SH-SY5Y (cell line): ENCODE results near the gene ALDH3A2.

Source experiments
- GATA2 ChIP-seq: IDR thresholded peaks from 2 replicates; pipeline ENCODE4 v1.6.1; 2011; ENCODE audit warnings: mild to moderate bottlenecking, low read depth, low read length
- GATA3 ChIP-seq: IDR thresholded peaks from 2 replicates; pipeline ENCODE4 v1.6.1; 2011; ENCODE audit warnings: low read depth, mild to moderate bottlenecking, low read length, moderate library complexity

ALDH3A2 gene

GRCh38 chr17:19648475-19649273 lies at the start of gene ALDH3A2:
ALDH3A2 (plus strand) TSS chr17:19648751; CDS start chr17:19648972, 221 bp downstream.
- TF ChIP-seq GATA2 (no peak), GATA3 (no peak)

- no peak for TF ChIP-seq GATA3
Observed at GRCh38 chr17:19610311-19610710, 38.2 kb upstream of the ALDH3A2 start.

- no peak for TF ChIP-seq GATA3
- no peak for TF ChIP-seq GATA2
Observed at GRCh38 chr17:19610879-19611278, 37.7 kb upstream of the ALDH3A2 start.

- TF ChIP-seq GATA2 (no peak), GATA3 (no peak)
Observed at GRCh38 chr17:19613979-19614378, 34.6 kb upstream of the ALDH3A2 start.

- TF ChIP-seq GATA2 (no peak), GATA3 (no peak)
Observed at GRCh38 chr17:19614900-19615299, 33.7 kb upstream of the ALDH3A2 start.

- no peak for TF ChIP-seq GATA2
- TF ChIP-seq GATA3 = no peak
Observed at GRCh38 chr17:19618015-19618414, 30.5 kb upstream of the ALDH3A2 start.

GRCh38 chr17:19619705-19620325 lies 28.7 kb upstream of the ALDH3A2 start:
- TF ChIP-seq GATA3 (no peak), GATA2 (no peak)

GRCh38 chr17:19621697-19622096 lies 26.9 kb upstream of the ALDH3A2 start:
- TF ChIP-seq GATA2 (no peak), GATA3 (no peak)

- TF ChIP-seq GATA3 = no peak
- TF ChIP-seq GATA2 = no peak
Observed at GRCh38 chr17:19626079-19626478, 22.5 kb upstream of the ALDH3A2 start.

GRCh38 chr17:19629449-19629848 lies 19.1 kb upstream of the ALDH3A2 start:
- TF ChIP-seq GATA2 (no peak), GATA3 (no peak)

GRCh38 chr17:19630035-19630434 lies 18.5 kb upstream of the ALDH3A2 start:
- TF ChIP-seq GATA2 (no peak), GATA3 (no peak)

- TF ChIP-seq GATA3 = no peak
- no peak for TF ChIP-seq GATA2
Observed at GRCh38 chr17:19630661-19631060, 17.9 kb upstream of the ALDH3A2 start.

GRCh38 chr17:19631905-19632304 lies 16.6 kb upstream of the ALDH3A2 start:
- TF ChIP-seq GATA2 = no peak
- TF ChIP-seq GATA3 = no peak

GRCh38 chr17:19641687-19642372 lies 6.7 kb upstream of the ALDH3A2 start:
- TF ChIP-seq GATA2 = no peak
- no peak for TF ChIP-seq GATA3
